ENCODE data around the gene EEF1A2. TPM values are rescaled to one million over a fixed set of nuclear protein-coding genes. Genes with fewer than 3 reads are reported as not detected.

The EEF1A2 gene
- 10 to 100 TPM; 13.3 to 26.8 (median 22.9) TPM for total RNA-seq

DNA sequence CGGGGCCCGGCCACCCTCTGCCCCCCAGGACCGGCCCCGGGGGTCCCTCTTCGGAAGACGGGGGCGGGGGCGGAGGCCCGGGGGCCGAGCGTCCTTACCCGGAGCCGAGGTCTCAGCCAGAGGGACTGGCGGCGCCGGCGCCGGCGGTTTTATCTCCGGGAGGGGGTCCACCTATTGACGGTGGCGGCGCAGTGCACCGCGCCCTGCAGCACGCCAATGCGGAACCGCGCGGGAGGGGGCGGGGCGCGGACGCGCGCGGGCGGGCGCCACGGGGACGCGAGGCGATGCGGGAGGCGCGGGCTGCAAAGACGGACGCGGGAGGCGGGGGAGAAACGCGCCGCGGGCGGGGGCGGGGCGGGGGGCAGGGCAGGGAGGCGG is at the start of gene EEF1A2:
Gene EEF1A2, minus strand, starts transcription at position 124 of the 378 bp plus-strand sequence. CDS start 1,320 bp downstream, outside the sequence.
- 1% methylated on average over 32 of the region's 58 CpGs; no CpG with 5 or more reads in 1 of the 2 donors for WGBS, 2 donors
- no peak within 1 kb of the TSS for H3K4me3 ChIP-seq (ENCODE audit: low read depth, poor library complexity, severe bottlenecking)
- TF ChIP-seq CTCF (IDR thresholded peaks at IDR 0.05) (no peak), POLR2A (IDR thresholded peaks at IDR 0.05) (no peak)
- intact Hi-C loops (cut with DNase I; ENCODE audit: low total_unique reads) = no loop called here
- no peak for DNase-seq (ENCODE audit: low spot score in 2 of 2)

GRCh38 chr20:63548542-63548941 is 49.7 kb upstream of the EEF1A2 start:
- WGBS, 2 donors = 32 to 36% methylated on average over 9 to 10 of the region's 11 CpGs
- DNase-seq (ENCODE audit: low spot score in 2 of 2) = no peak
- no peak overlapping the region for H3K4me3 ChIP-seq (ENCODE audit: low read depth, poor library complexity, severe bottlenecking)
- intact Hi-C loops (cut with DNase I; ENCODE audit: low total_unique reads) = no loop called here
- TF ChIP-seq CTCF (IDR thresholded peaks at IDR 0.05) (no peak), POLR2A (IDR thresholded peaks at IDR 0.05) (no peak)

GRCh38 chr20:63547725-63548480 is 49.0 kb upstream of the EEF1A2 start, which contains the start of gene SRMS:
TSS of gene SRMS (minus strand) at chr20:63547749. CDS start at chr20:63547463, 286 bp downstream.
- whole genome bisulfite sequencing, 2 donors = 42 to 47% methylated on average over 11 to 25 of the region's 35 CpGs

GRCh38 chr20:63546956-63547724 is 48.3 kb upstream of the EEF1A2 start:
- DNase-seq (ENCODE audit: low spot score in 2 of 2) = no peak
- TF ChIP-seq POLR2A (IDR thresholded peaks at IDR 0.05) = no peak
- TF ChIP-seq CTCF (IDR thresholded peaks at IDR 0.05) = no peak
- no peak overlapping the region for H3K4me3 ChIP-seq (ENCODE audit: low read depth, poor library complexity, severe bottlenecking)
- WGBS, 2 donors = 40 to 48% methylated on average over 40 to 41 of the region's 58 CpGs
- intact Hi-C loops (cut with DNase I; ENCODE audit: low total_unique reads) = no loop called here

More at GRCh38 chr20:63547725-63548480, 49.0 kb upstream of the EEF1A2 start, which contains the start of gene SRMS:
- no peak for TF ChIP-seq CTCF (IDR thresholded peaks at IDR 0.05)
- TF ChIP-seq POLR2A (IDR thresholded peaks at IDR 0.05) = no peak
- H3K4me3 ChIP-seq (ENCODE audit: low read depth, poor library complexity, severe bottlenecking) = no peak within 1 kb of the TSS
- DNase-seq (ENCODE audit: low spot score in 2 of 2) = no peak
- intact Hi-C loops (cut with DNase I; ENCODE audit: low total_unique reads) = no loop called here

- no peak for DNase-seq (ENCODE audit: low spot score in 2 of 2)
- WGBS, 2 donors = 78 to 80% methylated on average over 17 to 19 of the region's 20 CpGs
- TF ChIP-seq POLR2A (IDR thresholded peaks at IDR 0.05) = no peak
- no peak for TF ChIP-seq CTCF (IDR thresholded peaks at IDR 0.05)
- no peak overlapping the region for H3K4me3 ChIP-seq (ENCODE audit: low read depth, poor library complexity, severe bottlenecking)
- intact Hi-C loops (cut with DNase I; ENCODE audit: low total_unique reads) = no loop called here
These were observed 47.5 kb upstream of the EEF1A2 start for GRCh38 chr20:63546256-63546955.

Measured in lower leg skin (tissue), 4 donors.